GM18519 (cell line): Measurements from ENCODE around the gene KIF6.

Source experiments
- ATAC-seq: cut with Tn5 transposase; IDR thresholded peaks from one replicate; pipeline ENCODE4 v1.9.1; 2021; ENCODE audit warnings: mild to moderate bottlenecking, moderate library complexity; ENCODE audit not compliant: unreplicated experiment, low FRiP score

The KIF6 gene, protein sequence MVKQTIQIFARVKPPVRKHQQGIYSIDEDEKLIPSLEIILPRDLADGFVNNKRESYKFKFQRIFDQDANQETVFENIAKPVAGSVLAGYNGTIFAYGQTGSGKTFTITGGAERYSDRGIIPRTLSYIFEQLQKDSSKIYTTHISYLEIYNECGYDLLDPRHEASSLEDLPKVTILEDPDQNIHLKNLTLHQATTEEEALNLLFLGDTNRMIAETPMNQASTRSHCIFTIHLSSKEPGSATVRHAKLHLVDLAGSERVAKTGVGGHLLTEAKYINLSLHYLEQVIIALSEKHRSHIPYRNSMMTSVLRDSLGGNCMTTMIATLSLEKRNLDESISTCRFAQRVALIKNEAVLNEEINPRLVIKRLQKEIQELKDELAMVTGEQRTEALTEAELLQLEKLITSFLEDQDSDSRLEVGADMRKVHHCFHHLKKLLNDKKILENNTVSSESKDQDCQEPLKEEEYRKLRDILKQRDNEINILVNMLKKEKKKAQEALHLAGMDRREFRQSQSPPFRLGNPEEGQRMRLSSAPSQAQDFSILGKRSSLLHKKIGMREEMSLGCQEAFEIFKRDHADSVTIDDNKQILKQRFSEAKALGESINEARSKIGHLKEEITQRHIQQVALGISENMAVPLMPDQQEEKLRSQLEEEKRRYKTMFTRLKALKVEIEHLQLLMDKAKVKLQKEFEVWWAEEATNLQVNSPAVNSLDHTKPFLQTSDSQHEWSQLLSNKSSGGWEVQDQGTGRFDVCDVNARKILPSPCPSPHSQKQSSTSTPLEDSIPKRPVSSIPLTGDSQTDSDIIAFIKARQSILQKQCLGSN

GRCh38 chr6:39724787-39725631 is at the start of gene KIF6:
Gene KIF6, minus strand, starts transcription at chr6:39725408. Its CDS starts 98 bp downstream, at chr6:39725310.
- ATAC-seq: peak; percentile 94

GRCh38 chr6:39773782-39774181 is 48.6 kb upstream of the KIF6 start:
- no peak for ATAC-seq

DNA sequence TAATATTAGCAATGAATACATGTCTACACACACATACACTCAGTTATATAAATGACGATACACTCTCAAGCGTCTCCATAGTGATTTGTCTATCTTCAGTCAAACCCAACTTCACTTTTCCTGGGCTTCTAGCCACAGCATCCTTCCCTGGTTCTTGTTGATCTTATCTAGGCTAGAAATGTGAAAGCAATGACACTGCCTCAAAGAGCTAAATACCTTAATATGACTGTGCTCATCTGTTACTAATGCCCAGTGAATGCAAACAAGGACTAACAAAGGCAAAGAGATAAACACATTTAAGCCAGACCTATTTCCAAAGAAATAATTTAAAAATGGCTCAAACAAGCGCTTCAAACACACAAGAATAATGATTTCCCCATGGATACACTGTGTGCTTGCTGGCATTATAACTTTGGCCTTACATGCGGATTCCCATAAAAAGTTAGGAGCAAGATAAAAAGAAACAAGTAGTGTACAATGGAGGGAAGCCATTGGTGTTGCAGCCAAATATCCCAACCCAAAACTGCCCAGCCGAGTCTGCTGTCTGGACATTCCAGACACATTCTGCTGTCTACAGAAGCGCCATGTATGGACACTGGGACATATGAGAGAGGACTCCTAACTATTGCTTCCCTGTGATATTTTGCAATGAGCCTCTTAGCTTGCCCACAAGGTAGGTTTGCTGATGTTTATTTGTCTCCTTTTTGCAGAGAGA is 47.5 kb upstream of the KIF6 start:
- ATAC-seq: no peak

DNA sequence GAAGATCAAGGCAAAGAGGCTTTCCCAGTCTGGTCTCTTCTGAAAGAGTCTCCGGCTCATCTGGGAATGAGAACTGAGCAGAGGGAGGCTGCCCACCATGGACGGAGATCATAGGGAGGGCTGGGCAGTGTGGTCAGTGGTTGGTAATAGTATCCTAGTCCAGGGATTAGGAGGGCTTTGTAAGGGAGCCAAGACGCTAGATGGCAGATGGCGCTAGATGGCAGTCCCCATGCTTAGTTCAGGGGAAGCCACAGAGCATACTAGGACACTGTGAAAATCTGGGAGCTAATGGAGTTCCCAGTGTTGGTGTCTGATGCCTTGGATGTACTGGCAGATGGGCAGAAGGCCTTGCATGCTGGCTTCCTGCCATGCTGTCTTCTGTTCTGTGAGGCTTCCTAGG is 45.2 kb upstream of the KIF6 start:
- no peak for ATAC-seq

- ATAC-seq: no peak
These were observed 43.8 kb upstream of the KIF6 start for GRCh38 chr6:39769012-39769411.

GRCh38 chr6:39765508-39766065 is 40.4 kb upstream of the KIF6 start:
- no peak for ATAC-seq

DNA sequence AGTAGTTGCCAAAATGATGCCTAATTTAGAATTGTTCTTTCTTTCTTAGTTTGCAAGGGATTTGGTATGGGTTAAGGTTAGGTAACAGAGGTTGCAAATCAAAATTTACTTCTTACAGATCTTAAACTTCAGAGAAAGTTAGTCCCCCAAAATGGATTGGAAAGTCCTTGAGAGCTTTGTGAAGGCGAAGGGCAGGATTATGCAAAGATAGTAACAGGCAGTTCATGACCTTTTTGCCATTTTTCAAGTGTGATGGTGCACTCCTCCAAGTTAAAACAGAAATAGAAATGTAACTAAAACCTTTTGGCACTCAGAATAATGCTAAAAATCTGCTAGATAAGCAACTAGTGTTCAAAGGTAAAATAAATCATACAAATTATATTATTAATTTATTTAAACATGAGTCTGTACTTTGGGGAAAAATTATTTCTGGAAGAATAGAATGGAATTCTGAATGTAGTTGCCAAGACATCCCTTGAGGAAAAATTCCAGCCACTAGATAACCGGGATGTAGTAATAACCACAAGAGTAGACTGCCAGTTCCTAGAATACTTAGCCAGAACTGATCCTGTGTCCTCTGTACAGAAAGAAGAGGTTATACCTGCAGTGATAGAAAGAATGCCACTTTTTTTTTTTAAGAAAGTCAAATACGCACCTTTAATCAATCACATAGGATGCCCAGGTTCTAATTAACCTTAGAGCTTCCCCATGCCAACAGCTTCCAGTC is 35.2 kb upstream of the KIF6 start:
- ATAC-seq: no peak

DNA sequence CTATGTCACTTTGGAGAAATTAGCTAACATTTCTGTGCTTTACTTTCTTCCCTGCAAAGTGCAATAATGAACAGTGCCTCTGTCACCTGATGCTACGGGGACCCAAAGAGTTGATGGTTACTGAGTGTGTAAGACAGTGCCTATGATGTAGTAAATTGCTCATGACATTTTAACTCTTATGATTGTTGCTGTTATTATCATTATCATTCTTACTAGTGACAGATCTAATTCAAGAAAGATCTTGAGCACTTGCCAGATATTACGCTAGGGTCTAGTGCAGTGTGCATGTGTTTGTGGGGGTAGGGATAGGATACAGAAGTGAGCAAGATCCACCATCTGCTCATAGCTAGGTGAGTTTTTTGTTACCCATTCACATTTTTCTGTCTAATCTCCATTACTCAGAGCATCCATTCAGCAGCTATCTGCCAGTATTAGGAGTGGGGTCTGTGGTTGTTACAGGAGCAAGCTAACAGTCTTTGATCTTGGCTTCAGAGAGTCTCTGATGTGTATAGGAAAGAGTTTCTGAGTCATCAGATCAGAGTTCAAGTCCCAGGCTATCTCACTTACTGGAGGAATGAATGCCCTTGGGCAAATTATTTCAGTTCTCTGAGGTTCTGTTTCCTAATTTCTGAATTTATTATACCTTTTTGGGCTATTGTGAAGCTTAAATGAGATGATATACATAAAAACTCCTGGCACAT is 33.8 kb upstream of the KIF6 start:
- ATAC-seq: no peak

GRCh38 chr6:39756582-39756981 is 31.4 kb upstream of the KIF6 start:
- ATAC-seq: no peak

DNA sequence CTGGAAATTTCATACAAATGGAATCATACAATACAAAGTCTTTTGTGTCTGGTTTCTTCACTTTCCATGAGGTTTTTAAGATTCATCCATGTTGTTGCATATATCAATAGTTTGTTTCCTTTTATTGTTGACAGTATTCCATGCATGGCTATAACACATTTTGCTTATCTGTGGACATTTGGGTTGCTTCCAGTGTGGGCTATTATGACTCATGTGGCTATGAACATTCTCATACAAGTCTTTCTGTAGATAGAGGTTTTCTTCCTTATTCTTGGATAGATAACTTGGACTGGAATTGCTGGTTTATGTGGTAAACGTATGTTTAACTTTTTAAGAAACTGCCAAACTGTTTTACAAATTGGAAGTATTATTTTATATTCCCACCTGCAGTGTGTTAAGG is 30.0 kb upstream of the KIF6 start:
- ATAC-seq: no peak

GRCh38 chr6:39754514-39755115 is 29.4 kb upstream of the KIF6 start:
- ATAC-seq: no peak

DNA sequence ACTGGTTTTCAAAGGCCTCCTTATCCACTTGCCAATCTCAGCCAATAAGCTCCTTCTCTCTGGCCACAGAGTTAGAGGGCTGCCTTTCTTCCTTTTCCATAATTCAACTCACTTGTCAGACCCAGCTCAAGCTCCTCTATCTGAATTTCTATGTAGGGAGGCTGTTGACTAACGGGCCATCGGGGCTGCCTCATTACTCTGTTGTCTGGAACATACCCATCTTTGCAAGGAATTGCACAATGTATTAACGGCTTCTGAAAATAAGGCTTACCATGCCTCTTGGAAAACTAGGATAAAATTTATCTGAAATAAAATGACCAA is 28.5 kb upstream of the KIF6 start:
- no peak for ATAC-seq

- no peak for ATAC-seq
These were observed 27.9 kb upstream of the KIF6 start for GRCh38 chr6:39752835-39753724.

DNA sequence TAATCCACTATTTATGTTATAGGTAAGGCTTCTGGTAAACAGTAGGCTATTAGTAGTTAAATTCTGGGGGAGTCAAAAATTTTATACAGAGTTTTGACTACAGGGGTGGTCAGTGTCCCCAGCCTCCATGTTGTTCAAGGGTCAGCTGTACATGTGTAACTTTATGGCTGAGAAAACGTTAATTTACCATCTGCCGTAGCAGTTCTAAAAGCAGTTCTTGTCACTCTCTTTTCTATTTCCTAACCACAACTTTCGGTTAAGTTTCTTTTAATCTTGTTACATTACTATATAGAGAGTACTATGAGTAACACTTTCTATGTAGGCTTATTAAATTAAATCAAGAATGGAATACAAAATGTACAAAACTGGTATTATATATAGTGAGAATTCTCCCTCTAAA is 21.6 kb upstream of the KIF6 start:
- no peak for ATAC-seq

- ATAC-seq: no peak
These were observed 8.5 kb upstream of the KIF6 start for GRCh38 chr6:39733704-39734103.

- ATAC-seq: no peak
These were observed 6.4 kb upstream of the KIF6 start for GRCh38 chr6:39731565-39731964.

- ATAC-seq: no peak
These were observed 4.7 kb upstream of the KIF6 start for GRCh38 chr6:39729945-39730344.

GRCh38 chr6:39725632-39725997 is 407 bp upstream of the KIF6 start:
- ATAC-seq: no peak
